Endometrial microvascular endothelial cells (primary cell): Measurements from ENCODE around the gene KIZ. TPM values are rescaled to one million over a fixed set of nuclear protein-coding genes. Genes with fewer than 3 reads are reported as not detected.

Experiments used
- in situ Hi-C: cut with HindIII; loops from 2 replicates; pipeline ENCODE4 v1.10.0; 2017; ENCODE audit warnings: low sequenced_read_pairs, low pct_unique_long_range_greater_than_20kb; ENCODE audit errors: inconsistent ontology term
- total RNA-seq: library from RNA; depleted of rRNA; stranded (reverse); fragments of >200 nt; gene quantifications from one replicate; pipeline ENCODE4 v1.2.3, GENCODE V29; 2015; ENCODE audit errors: inconsistent ontology term

The KIZ gene
- total RNA-seq, 1 donor from 2014 or later: 28.0 TPM

GRCh38 chr20:21103582-21104465 lies 22.1 kb upstream of the KIZ start:
- in situ Hi-C loops: no loop called here

GRCh38 chr20:21104466-21104761 lies 21.5 kb upstream of the KIZ start:
- in situ Hi-C loops: no loop called here

GRCh38 chr20:21104921-21105320 lies 21.0 kb upstream of the KIZ start:
- in situ Hi-C loops: no loop called here

- in situ Hi-C loops: no loop called here
Observed at GRCh38 chr20:21105429-21106170, 20.3 kb upstream of the KIZ start.

GRCh38 chr20:21106171-21107017 lies 19.5 kb upstream of the KIZ start, which contains the start of gene LINC00237:
LINC00237 (minus strand) TSS chr20:21106358.
- in situ Hi-C loops: no loop called here

GRCh38 chr20:21109144-21109543 lies 16.7 kb upstream of the KIZ start:
- in situ Hi-C loops: no loop called here

- in situ Hi-C loops: no loop called here
Observed at GRCh38 chr20:21110811-21111210, 15.1 kb upstream of the KIZ start.

- in situ Hi-C loops: no loop called here
Observed at GRCh38 chr20:21111416-21111815, 14.5 kb upstream of the KIZ start.

GRCh38 chr20:21113697-21114096 lies 12.2 kb upstream of the KIZ start:
- in situ Hi-C loops: no loop called here

- in situ Hi-C loops: no loop called here
Observed at GRCh38 chr20:21114584-21114983, 11.3 kb upstream of the KIZ start.

GRCh38 chr20:21117521-21117920 lies 8.4 kb upstream of the KIZ start:
- in situ Hi-C loops: no loop called here

GRCh38 chr20:21118138-21118537 lies 7.7 kb upstream of the KIZ start:
- in situ Hi-C loops: no loop called here

GRCh38 chr20:21118782-21119181 lies 7.1 kb upstream of the KIZ start:
- in situ Hi-C loops: no loop called here

- in situ Hi-C loops: no loop called here
Observed at GRCh38 chr20:21124190-21124589, 1.7 kb upstream of the KIZ start.

GRCh38 chr20:21125072-21125848 lies 622 bp upstream of the KIZ start:
- in situ Hi-C loops: no loop called here

- in situ Hi-C loops: no loop called here
Observed at GRCh38 chr20:21126581-21126870, 644 bp downstream of the KIZ start.

GRCh38 chr20:21127201-21127981 lies 1.5 kb downstream of the KIZ start:
- in situ Hi-C loops: no loop called here

GRCh38 chr20:21129861-21130260 lies 4.0 kb downstream of the KIZ start:
- in situ Hi-C loops: no loop called here
